GM23338 (cell line): ENCODE measurements around the gene TUBA4B. TPM values are rescaled to one million over a fixed set of nuclear protein-coding genes. Genes with fewer than 3 reads are reported as not detected.

Experiments used
- ATAC-seq: fragments of 200-7000 bp; cut with Tn5 transposase; 3 replicates; pipeline ENCODE4 v1.9.1; 2020
- DNase-seq: peaks from one replicate; pipeline ENCODE4 v3.0.0-alpha.2; 2015; ENCODE audit warnings: low spot score
- H2AFZ ChIP-seq: fragments of 200-600 bp; sonication (generic); 2 replicates; pipeline ENCODE4 v1.8.0; 2016; ENCODE audit warnings: antibody characterized with exemption, mild to moderate bottlenecking, moderate library complexity
- H3F3A ChIP-seq: fragments of 200-600 bp; sonication (generic); replicated peaks from 2 replicates; pipeline ENCODE4 v1.8.0; 2017; ENCODE audit warnings: antibody characterized with exemption, mixed run types, low read depth
- H3K27ac ChIP-seq: fragments of 200-600 bp; sonication (generic); 2 replicates; pipeline ENCODE4 v1.6.1; 2016; ENCODE audit warnings: low read depth
- H3K27me3 ChIP-seq: fragments of 200-600 bp; sonication (generic); 2 replicates; pipeline ENCODE4 v1.8.0; 2016; ENCODE audit warnings: mild to moderate bottlenecking, mixed run types, moderate library complexity; ENCODE audit not compliant: insufficient read depth
- H3K36me3 ChIP-seq: fragments of 200-600 bp; sonication (generic); 2 replicates; pipeline ENCODE4 v1.8.0; 2016; ENCODE audit warnings: mild to moderate bottlenecking; ENCODE audit not compliant: insufficient read depth
- H3K4me1 ChIP-seq: fragments of 200-600 bp; sonication (generic); 2 replicates; pipeline ENCODE4 v1.8.0; 2016; ENCODE audit warnings: mild to moderate bottlenecking, moderate library complexity; ENCODE audit not compliant: insufficient read depth
- H3K4me2 ChIP-seq: fragments of 200-600 bp; sonication (generic); 2 replicates; pipeline ENCODE4 v1.7.1; 2017; ENCODE audit warnings: mixed run types
- H3K4me3 ChIP-seq: fragments of 200-600 bp; sonication (generic); 2 replicates; pipeline ENCODE4 v1.6.1; 2016; ENCODE audit warnings: mixed run types
- H3K79me2 ChIP-seq: fragments of 200-600 bp; sonication (generic); replicated peaks from 2 replicates; pipeline ENCODE4 v1.8.0; 2017; ENCODE audit warnings: mild to moderate bottlenecking; ENCODE audit not compliant: insufficient read depth
- H3K9me2 ChIP-seq: fragments of 200-600 bp; sonication (generic); 2 replicates; pipeline ENCODE4 v1.8.0; 2017; ENCODE audit not compliant: insufficient read depth
- H4K20me1 ChIP-seq: fragments of 200-600 bp; sonication (generic); replicated peaks from 2 replicates; pipeline ENCODE4 v1.8.0; 2017; ENCODE audit warnings: mild to moderate bottlenecking; ENCODE audit not compliant: insufficient read depth
- H3K27ac Mint-ChIP-seq: 2 replicates; pipeline ENCODE4 v1.8.0; 2020; ENCODE audit warnings: inconsistent platforms, mild to moderate bottlenecking, moderate library complexity, mixed read lengths
- H3K27me3 Mint-ChIP-seq: 3 replicates; pipeline ENCODE4 v1.8.0; 2022; ENCODE audit warnings: low read depth, mild to moderate bottlenecking, moderate library complexity, mixed read lengths, inconsistent platforms; ENCODE audit not compliant: insufficient read depth, poor library complexity
- H3K36me3 Mint-ChIP-seq: 3 replicates; pipeline ENCODE4 v1.8.0; 2021; ENCODE audit warnings: low read depth, mild to moderate bottlenecking, inconsistent platforms, moderate library complexity, mixed read lengths
- H3K4me1 Mint-ChIP-seq: 3 replicates; pipeline ENCODE4 v1.8.0; 2020; ENCODE audit warnings: mild to moderate bottlenecking, inconsistent platforms, mixed read lengths
- H3K4me3 Mint-ChIP-seq: 3 replicates; pipeline ENCODE4 v1.8.0; 2021; ENCODE audit warnings: moderate library complexity, mild to moderate bottlenecking, inconsistent platforms, mixed read lengths
- H3K9me3 Mint-ChIP-seq: 3 replicates; pipeline ENCODE4 v1.8.0; 2020; ENCODE audit warnings: moderate library complexity, mild to moderate bottlenecking, inconsistent platforms, mixed read lengths
- STAT1 ChIP-seq: IDR thresholded peaks from one replicate; pipeline ENCODE4 v1.6.1; 2016; ENCODE audit warnings: antibody characterized with exemption; ENCODE audit not compliant: unreplicated experiment
- ZNF114 ChIP-seq: fragments of 250-450 bp; sonication (Bioruptor Pico); IDR thresholded peaks from 2 replicates; pipeline ENCODE4 v1.5.0; 2020; ENCODE audit warnings: mild to moderate bottlenecking, moderate library complexity
- ZNF462 ChIP-seq: fragments of 250-450 bp; sonication (Bioruptor Pico); IDR thresholded peaks from 2 replicates; pipeline ENCODE4 v1.5.0; 2020; ENCODE audit warnings: mild to moderate bottlenecking, moderate library complexity
- polyA plus RNA-seq: library from polyadenylated mRNA; unstranded; fragments of >200 nt; fragmentation: Nextera tagmentation; extraction: Ambion mirVana; gene quantifications from 2 replicates; pipeline ENCODE4 v1.2.1, GENCODE V29; 2016
- total RNA-seq: library from RNA; depleted of rRNA; stranded (reverse); fragments of >200 nt; shearing (Covaris generic); gene quantifications from 2 replicates; pipeline ENCODE4 v1.2.3, GENCODE V29; 2014

Gene TUBA4B
- total and polyA plus RNA-seq, 2 experiments from 2014 or later = 0.14 TPM; not detected in 1

- Mint-ChIP-seq H3K4me3 (no peak overlapping the region; the same call in 2 of the 3 replicates), H3K9me3 (peaks cover under 1% of the 10 kb centered on the region; the same call in 1 of the 3 replicates), H3K4me1 (peaks cover 13% of the 10 kb centered on the region; the same call in 2 of the 3 replicates), H3K27ac (no peak overlapping the region), H3K27me3 (peaks cover 14% of the 10 kb centered on the region), H3K36me3 (peaks cover 51% of the 10 kb centered on the region)
- peaks cover 15% of the 10 kb centered on the region; the same call in 1 of the 2 replicates for H3F3A ChIP-seq
- H3K79me2 ChIP-seq = no peaks in the 10 kb centered on the region
- no peak overlapping the region for H3K4me3 ChIP-seq
- H3K27me3 ChIP-seq = no peaks in the 10 kb centered on the region
- no peak for DNase-seq
- ATAC-seq = no peak
- no peak for TF ChIP-seq ZNF462 (CRISPR knock-in tag)
- TF ChIP-seq ZNF114 (CRISPR knock-in tag) = no peak
- TF ChIP-seq STAT1 = no peak
- no peak overlapping the region for H3K4me2 ChIP-seq
- H3K27ac ChIP-seq = no peak overlapping the region
- no peaks in the 10 kb centered on the region for H3K9me2 ChIP-seq
- H2AFZ ChIP-seq = no peak overlapping the region
- H3K36me3 ChIP-seq = no peaks in the 10 kb centered on the region; the same call in 1 of the 2 replicates
- no peaks in the 10 kb centered on the region; the same call in 1 of the 2 replicates for H4K20me1 ChIP-seq
- H3K4me1 ChIP-seq = peaks cover 15% of the 10 kb centered on the region
Measured at GRCh38 chr2:219209236-219210195, 43.5 kb upstream of the TUBA4B start.
